Activated effector memory CD4-positive, alpha-beta T cell treated with anti-CD3 and anti-CD28 coated beads, Interleukin-2, amount 50 U/mL, for 16 hours (primary cell): ENCODE data around the gene TULP3.
"Not testable (repeated sequence)": the region's sequence is repeated elsewhere in the genome, so short reads cannot be mapped to it uniquely, and the experiment has no call there.

Source experiments
- DNase-seq: peaks from one replicate; pipeline ENCODE4 v3.0.0-alpha.2; 2020

Gene TULP3, protein sequence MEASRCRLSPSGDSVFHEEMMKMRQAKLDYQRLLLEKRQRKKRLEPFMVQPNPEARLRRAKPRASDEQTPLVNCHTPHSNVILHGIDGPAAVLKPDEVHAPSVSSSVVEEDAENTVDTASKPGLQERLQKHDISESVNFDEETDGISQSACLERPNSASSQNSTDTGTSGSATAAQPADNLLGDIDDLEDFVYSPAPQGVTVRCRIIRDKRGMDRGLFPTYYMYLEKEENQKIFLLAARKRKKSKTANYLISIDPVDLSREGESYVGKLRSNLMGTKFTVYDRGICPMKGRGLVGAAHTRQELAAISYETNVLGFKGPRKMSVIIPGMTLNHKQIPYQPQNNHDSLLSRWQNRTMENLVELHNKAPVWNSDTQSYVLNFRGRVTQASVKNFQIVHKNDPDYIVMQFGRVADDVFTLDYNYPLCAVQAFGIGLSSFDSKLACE

DNA sequence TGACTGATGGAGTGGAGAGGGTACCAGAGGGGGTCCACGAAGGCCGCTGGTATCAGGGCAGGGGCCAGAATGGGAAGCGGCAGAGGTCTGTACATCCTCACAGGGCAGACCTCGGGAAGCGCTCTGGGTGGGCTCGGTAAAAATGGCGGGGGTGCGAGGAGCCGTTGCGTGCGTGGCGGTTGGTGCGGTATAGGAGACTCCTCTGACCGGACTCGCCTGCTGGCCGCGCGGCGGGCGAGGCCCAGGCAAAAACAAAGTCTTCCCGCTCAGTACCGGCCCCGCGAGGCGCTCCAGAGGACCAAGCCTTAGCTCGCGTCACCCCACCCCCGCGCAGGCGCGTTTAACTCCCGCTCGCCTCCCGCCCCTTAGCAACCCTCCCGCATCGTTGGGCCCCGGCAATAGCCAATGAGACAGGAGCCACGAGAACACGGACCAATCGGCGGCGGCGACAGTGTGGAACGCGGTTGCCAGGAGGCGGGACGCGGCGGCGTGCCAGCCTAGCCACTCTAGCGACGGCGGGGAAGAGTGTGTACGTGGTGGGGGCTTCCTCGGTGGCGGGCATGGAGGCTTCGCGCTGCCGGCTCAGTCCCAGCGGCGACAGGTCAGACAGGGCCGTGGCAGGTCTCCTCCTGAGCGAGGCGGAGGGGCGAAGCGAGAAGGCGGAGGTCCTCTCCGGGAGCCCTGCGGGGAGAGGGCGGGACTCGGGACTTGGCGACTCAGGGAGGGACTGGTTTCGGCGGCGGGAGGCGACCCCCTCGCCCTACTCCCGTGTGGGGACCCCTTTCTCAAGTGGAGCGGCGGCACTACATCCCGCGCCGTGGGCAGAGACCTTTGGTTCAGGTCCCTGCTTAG, at the start of gene TULP3:
TULP3 (plus strand) TSS at position 504 of the 852 bp plus-strand sequence; CDS start at position 561, 57 bp downstream.
- DNase-seq = peak; percentile 100

DNA sequence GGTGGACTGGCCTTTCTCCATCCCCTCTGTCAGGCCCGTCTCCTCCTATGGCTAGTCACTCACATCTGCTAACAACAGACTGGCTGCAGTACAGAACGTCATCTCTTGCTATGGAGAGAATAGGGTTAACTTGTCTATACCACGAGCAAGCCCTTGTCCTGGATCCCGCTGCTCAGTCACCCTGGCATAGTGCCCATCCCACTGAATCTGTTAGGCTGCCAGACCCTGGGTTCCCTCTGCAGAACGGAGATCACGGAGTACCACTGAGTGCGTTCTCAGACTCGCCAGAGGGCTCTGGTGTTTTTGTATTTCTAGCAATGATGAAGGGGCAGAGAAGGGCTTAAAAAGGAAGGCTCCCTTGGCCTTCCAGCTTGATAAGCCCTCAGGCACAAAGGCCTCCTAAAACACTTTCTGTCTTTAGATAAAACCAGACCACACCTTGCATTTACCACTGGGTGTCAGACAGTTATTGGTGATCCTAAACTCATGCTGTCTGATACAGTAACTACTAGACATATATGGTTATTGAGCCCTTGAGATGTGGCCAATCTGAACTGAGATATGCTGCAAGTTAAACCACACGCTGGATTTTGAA, 49.5 kb upstream of the TULP3 start:
- DNase-seq = no peak

DNA sequence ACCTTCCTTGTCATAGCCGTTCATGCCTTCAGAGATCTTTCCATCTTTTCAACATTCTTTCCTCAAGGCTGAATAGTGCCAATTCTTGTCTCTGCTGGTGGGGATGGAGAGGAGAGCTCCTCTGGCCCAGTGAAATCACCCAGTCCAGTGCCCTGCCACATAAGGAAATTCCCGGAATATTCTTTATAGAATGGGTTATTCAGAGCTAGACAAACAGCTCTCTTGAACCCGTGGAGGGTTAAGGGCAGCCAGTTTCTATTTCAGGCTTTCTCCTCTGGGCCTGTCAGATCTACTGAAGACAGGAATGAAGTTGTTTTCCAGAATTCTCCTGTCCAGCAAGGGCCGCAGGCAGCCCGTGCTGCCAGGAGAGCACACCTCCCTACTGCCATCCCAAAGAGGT, 47.7 kb upstream of the TULP3 start:
- no peak for DNase-seq

DNA sequence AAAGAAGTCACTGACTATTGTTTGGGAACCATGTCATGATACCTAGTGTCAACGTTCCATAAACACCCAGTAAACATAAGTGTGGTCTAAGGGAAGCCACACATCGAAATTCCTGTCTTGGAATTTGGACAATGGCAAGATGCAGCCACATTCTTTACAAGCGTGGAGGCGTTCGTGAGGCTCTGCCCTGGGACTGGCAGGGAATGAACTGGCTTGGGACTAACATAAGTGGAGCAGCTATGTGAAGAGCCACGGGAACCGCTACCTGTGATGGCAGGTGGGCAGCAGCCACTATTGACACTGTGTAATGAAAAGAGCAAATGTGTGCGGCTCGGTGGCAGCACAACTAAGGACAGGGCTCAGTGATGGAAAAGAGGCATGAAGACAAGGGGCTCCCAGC, 45.9 kb upstream of the TULP3 start:
- no peak for DNase-seq

DNA sequence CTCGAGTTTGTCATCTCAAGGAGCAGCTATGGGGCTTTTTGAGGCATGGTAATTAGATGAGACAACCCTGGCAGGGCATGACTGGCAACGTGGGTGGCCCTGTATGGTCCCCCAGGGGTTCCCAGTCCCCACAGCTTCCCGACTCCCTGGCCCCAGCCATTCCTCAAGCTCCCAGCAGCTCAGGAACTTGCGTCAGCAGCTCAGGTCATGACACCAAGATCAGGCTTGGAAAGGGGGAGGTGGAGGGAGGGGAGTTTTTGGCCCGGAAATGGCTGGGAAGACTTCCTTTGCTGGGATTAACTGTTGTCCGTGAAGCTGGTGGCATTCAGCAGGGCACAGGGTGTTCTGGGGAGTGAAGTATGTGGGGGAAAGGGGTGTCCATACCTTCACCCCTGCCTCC, 45.4 kb upstream of the TULP3 start:
- DNase-seq = no peak

DNA sequence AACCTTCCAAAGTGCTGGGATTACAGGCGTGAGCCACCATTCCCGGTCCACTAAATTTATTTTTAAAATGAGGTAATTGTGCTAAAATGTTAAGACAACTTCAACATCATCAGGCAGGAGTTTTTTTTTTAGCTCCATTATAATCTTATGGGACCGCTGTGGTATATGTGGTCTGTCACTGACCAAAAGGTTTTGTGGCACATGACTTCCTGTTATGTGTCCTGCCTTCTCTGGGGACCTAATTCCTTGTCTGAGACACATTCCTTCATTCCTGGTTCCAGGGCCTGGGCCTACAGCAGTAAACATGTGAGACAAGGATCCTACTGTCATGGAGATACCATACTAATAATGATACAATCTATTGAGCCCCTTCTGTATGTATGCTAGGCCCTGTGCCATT, 38.8 kb upstream of the TULP3 start:
- no peak for DNase-seq

DNA sequence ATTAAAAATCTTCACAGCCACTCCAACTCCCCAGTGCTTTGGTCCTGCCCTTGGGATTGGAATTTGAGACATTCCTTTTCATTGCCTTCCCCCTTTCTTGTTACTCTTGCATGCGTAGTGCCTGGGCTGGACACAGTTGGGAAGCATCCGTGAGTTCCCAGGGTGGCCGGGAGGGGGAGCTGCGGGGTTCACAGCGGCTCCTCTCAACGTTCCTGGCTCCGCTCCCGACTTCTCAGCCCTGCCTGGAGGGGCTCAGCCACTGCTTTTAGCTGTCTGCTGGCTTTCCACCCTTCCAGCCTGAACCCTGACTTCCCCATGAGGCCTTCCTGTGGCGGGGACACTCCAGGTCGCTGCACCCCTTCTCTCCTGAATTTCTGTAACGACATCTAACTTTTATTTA, 37.1 kb upstream of the TULP3 start:
- DNase-seq = peak; percentile 79

DNA sequence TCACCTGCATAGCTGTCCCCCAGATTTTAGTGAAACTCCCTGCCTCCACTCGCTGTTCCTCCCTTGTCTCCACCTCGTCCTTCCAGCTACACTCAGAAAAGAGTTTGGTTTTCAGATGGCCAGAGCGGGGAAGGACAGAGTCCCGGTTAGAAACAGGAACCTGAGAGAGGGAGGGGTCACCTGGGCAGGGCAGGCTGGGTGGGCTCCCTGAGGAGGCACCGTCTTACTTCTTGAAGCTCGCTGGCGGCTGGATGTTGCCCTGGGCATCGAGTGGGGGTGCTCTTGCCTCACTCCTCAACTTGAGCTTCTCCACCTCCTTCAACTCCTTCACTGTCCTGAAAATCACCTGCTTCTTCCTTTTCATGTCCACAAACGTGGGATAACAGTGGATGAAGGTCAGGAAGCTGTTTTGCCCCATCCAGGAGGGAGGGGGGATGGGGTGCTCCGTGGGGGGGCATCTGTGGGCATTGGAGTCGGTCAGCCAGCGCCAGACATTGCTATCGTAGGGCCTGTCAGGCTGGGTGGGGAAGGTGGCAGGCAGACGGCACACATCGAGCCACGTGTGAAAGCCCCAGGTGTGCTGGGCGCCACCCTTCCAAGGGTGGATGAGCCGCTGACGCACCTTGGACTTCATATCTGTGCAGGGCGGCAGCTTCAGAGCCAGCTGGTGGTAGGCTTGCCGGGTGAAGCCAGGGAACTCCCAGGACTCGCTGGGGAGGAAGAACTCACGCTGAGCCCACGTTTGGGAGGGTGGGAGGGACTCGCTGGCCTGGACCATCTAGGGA, 35.8 kb upstream of the TULP3 start:
- no peak for DNase-seq

DNA sequence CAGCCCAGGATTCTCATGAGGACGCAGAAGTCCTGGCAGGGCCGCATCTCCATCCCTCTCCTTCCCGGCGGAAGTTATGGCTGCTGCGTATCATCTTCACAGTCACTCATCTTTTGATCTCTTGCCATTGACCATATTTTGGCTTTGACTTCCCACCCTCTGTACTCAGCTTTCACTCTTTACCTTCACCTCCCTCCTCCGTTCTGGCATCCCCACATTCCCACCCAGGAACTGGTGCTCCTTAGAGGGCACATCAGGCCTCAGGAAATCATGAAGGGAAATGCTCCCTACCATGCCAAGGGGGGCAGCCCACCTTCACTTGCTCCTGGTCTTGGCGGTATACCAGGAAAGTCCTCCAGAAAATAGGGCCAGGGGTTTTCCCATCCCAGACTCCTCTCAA, 35.1 kb upstream of the TULP3 start:
- DNase-seq = no peak

DNA sequence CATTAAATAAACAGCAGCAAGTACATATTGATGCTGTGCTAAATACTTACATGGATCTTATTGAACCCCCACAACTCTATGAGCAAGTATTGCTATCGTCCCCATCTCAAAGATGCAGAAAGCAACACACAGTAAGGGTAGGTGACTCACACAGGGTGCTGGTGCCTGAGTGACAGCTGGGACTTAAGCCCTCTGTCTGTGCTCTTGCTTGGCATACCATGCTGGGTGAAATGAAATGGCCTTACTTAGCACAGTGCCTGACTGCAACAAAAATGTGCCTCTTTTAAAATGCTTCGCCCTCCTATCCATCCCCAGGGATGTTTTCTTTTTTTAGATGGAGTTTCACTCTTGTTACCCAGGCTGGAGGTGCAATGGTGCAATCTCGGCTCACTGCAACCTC, 34.6 kb upstream of the TULP3 start:
- DNase-seq = no peak

DNA sequence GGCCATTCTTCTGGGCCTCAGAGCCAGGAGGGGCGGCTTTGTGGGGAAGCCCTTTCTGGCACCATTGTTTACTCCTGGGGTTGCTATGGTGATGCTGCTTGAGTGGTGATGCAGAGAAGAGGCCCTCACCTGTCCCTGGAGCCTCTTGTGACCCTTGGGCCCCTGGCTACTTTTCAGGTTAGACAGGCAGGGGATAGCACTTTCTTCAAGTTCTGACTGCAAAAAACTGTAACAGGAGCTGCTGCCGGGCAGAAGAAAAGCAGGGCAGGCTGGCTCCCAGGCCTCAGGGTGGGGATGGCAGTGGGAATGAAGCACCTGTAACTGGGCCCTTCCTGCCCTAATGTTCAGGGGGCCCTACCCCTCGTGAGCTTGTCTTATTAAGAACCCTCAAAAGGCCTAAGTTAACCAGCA, 33.7 kb upstream of the TULP3 start, which contains the start of gene TEX52:
TEX52 (minus strand) TSS at position 19 of the 411 bp plus-strand sequence; CDS start at position 6, 13 bp downstream.
- DNase-seq = no peak

DNA sequence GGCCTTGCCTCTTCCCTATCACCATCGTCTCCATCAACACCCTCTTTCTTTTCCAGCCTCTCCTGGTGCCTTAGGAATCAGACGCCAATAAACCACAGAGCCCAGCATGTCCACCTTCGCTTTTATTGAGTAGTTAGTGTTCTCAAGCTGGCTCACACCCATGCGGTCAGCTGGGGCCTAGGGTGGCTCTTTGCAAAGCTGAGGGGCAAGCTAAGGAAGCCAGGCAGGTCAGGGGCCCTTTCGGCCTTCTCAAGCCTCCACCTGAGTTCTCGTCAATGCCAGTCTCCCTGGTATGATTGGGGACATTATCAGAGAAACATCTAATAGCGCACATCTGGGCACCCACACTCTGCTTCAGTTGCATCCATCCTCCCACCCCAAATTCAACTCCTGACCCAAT, 33.1 kb upstream of the TULP3 start:
- DNase-seq = no peak

DNA sequence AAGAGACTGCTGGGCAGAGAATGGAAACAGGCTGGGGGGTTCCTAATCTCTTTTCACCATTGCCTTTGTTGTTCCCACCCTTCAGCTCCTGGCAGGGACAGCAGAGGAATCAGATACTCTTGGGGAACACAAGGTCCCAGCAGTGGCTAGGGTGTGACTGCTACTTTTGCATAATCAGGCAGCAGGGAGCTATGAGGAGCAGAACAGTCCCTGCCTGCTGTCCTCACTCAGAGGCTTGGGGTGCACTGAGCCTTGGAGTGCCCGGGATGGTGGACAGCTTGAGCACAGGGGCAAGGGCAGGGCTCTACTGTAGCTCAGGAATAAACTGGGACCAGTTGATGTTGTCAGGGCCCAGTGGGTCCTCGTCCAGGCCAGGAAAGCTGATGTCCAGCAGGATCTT, 32.4 kb upstream of the TULP3 start:
- DNase-seq = no peak

DNA sequence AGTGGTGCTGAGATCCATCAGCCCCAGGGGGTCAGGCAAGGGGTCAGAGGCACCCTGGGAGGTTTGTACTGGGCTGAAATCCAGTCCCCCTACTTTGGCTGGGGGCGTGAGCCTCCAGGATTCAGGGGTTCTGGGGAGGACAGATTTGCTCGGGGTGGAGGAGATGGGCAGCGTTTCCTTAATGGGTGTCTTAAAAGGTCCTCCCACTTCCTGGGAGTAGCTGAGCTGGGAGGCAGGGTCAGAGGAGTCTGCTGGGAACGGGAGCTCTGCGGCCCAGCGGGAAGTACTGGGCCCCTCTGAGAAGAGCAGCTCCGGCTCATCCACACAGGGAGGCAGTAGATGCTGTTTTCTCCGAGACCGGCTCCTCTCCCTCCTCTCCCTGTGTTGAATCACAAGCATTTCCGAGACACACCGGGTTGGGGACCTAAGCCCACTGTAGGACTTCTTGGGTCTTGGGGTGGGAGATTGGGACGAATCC, 31.7 kb upstream of the TULP3 start:
- no peak for DNase-seq

DNA sequence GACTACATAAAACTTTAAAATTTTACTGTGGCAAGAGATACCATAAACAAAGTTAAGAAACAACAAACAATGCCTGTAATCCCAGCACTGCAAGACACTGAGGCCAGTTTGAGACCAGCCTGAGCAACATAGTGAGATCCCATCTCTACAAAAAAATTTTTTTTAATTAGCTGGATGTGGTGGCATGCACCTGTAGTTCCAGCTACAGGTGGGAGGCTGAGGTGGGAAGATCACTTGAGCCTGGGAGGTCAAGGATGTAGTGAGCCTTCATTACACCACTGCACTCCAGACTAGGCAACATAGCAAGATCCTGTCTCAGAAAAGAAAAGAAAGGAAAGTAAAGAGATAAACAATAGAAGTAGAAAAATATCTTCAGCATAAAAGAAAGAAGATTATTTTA, 30.5 kb upstream of the TULP3 start:
- no peak for DNase-seq

DNA sequence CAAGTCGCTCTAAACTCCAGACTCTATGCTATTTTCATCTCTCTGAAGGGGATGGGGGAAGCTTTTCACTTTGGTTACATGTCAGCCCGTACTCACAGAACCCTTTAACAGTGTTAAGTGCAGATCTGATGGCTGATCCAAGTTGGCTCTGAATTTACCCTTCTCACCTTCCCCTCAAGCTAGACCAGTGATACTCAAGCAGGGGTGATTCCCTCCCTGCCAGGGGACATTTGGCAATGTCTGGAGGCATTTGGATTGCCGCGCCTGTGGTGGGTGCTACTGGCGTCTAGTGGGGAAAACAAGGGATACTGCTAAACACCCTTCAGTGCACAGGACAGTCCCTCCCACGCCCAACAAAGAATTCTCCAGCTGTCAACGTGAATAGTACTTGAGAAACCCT, 27.8 kb upstream of the TULP3 start:
- DNase-seq = no peak

DNA sequence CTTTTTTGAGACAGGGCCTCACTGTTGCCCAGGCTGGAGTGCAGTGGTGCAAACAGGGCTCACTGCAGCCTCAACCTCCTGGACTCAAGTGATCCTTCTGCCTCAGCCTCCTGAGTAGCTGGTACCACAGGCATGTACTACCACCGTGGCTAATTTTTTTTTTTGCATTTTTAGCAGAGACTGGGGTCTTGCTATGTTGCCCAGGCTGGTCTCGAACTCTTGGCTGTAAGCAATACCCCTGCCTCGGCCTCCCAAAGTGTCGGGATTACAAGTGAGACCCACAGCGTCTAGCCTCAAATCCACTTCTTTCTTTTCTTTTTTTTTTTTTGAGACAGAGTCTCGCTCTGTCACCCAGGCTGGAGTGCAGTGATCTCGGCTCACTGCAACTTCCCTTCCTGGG, 27.3 kb upstream of the TULP3 start:
- DNase-seq = not testable (repeated sequence)

DNA sequence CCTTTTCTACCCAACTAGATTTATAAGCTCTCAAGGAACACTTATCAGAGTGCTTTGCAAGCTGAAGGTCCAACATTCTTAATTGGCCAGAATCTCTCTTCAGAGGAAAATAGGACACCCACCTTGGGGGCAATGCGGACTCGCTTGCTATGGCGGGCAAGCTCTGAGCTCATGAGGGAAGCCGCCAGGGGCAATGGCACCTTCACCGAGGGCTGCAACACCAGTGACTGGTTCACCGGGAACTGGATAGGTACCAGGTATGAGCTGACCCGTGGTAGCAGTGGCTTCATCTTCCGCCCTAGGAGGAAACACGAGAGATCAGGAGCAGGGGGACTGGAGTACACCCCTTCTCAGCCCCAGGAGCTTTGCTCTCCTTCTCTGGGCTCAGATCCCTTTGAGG, 26.5 kb upstream of the TULP3 start:
- no peak for DNase-seq

DNA sequence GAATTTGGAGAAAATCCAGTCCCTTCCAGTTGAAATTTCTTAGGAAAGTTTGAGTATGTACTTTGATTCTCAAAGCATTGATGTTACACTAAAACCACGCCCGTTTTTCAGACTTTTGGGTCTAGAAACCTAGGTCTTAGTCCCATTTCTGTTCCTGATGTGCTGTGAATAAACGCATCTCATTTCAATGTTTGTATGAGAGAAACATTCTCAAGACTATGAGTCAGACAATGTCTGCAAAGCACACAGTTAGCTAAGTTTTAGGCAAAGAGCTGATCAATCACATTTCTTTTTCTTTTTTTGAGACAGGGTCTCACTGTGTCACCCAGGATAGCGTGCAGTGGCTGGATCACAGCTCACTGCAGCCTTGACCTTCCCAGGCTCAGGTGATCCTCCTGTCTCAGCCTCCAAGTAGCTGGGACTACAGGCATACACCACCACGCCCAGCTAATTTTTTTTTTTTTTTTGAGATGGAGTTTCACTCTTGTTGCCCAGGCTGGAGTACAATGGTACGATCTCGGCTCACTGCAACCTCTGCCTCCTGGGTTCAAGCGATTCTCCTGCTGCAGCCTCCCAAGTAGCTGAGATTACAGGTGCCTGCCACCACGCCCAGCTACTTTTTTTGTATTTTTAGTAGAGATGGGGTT, 21.6 kb upstream of the TULP3 start:
- not testable (repeated sequence) for DNase-seq

DNA sequence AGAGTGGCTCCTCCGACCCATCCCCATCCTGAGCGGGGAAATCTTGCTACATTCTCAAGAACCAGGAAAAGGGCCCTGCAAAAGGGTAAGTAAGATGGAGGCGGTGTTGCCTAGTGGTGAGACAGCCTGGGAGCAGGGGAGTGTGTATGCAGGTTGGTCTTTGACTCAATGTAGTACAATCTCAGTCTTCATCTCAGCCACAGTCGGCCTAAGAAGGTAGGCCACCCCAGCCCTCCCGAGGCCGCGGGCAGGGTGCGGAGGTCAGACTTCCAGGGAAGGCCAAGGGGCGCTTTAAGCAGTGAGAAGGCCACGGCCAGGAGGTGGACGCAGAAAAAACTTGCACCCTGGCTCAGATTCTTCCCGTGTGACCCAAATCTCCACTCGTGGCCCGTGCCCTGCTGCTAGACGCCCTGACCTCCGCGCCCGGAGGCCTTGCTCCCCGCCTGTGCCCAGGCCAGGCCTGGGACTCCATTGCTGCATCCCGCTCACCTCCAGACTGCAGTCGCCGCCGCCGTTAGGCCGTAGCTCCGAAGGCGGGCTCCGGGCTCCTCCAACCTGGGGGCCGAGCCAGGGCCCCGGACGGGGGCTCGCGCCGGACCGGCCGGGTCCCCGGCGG, 14.2 kb upstream of the TULP3 start:
- DNase-seq = peak; percentile 63
